ENCODE results near the gene JAM3.
A peak's percentile ranks its signal among the peaks of the same experiment; 100 is the strongest.

JAM3 gene

GRCh38 chr11:134154441-134154840, 85.6 kb downstream of the JAM3 start:
- CTCF ChIA-PET, result no interaction called here

GRCh38 chr11:134155456-134155855, 86.6 kb downstream of the JAM3 start:
- CTCF ChIA-PET, result interaction anchor here (0.6 to 0.7 kb wide), 2 partner anchors 24 to 105 kb away, joined by 3 to 5 read pairs; no protein-coding TSS in a partner anchor
- no peak for DNase-seq (ENCODE audit: low spot score)
- H3K27ac ChIP-seq, result no peak overlapping the region
- POLR2A ChIA-PET (ENCODE audit: low non-redundant PET), result no interaction called here
- TF ChIP-seq CTCF (conservative IDR thresholded peaks at IDR 0.05; ENCODE audit: low read depth), result no peak

More at GRCh38 chr11:134154441-134154840, 85.6 kb downstream of the JAM3 start:
- H3K27ac ChIP-seq, result peak overlapping the region; percentile 26; the same call in 1 of the 2 replicates
- POLR2A ChIA-PET (ENCODE audit: low non-redundant PET), result interaction anchor here (0.6 kb wide), 1 partner anchor 10 kb away, joined by 4 read pairs; no protein-coding TSS in a partner anchor
- no peak for DNase-seq (ENCODE audit: low spot score)
- TF ChIP-seq CTCF (conservative IDR thresholded peaks at IDR 0.05; ENCODE audit: low read depth), result no peak

GRCh38 chr11:134155946-134156865, 87.3 kb downstream of the JAM3 start:
- POLR2A ChIA-PET (ENCODE audit: low non-redundant PET), result no interaction called here
- DNase-seq (ENCODE audit: low spot score), result no peak
- no peak for TF ChIP-seq CTCF (conservative IDR thresholded peaks at IDR 0.05; ENCODE audit: low read depth)
- CTCF ChIA-PET, result interaction anchor here (0.6 to 0.7 kb wide), 2 partner anchors 23 to 106 kb away, joined by 3 to 5 read pairs; no protein-coding TSS in a partner anchor
- no peak overlapping the region for H3K27ac ChIP-seq

- H3K27ac ChIP-seq, result no peak overlapping the region
- no peak for DNase-seq (ENCODE audit: low spot score)
- ChIA-PET POLR2A (ENCODE audit: low non-redundant PET) (no interaction called here), CTCF (interaction anchor here (0.6 kb wide), 1 partner anchor 1021 kb away, joined by 7 read pairs; no protein-coding TSS in a partner anchor)
- no peak for TF ChIP-seq CTCF (conservative IDR thresholded peaks at IDR 0.05; ENCODE audit: low read depth)
Observed at GRCh38 chr11:134157451-134157850, 88.6 kb downstream of the JAM3 start.

GRCh38 chr11:134158023-134158422, 89.2 kb downstream of the JAM3 start:
- no peak for TF ChIP-seq CTCF (conservative IDR thresholded peaks at IDR 0.05; ENCODE audit: low read depth)
- H3K27ac ChIP-seq, result no peak overlapping the region
- no peak for DNase-seq (ENCODE audit: low spot score)
- CTCF ChIA-PET, result no interaction called here
- POLR2A ChIA-PET (ENCODE audit: low non-redundant PET), result no interaction called here

GRCh38 chr11:134159652-134160051, 90.8 kb downstream of the JAM3 start:
- ChIA-PET CTCF (interaction anchor here (0.6 kb wide), 1 partner anchor 1025 kb away, joined by 4 read pairs; no protein-coding TSS in a partner anchor), POLR2A (ENCODE audit: low non-redundant PET) (no interaction called here)
- no peak overlapping the region for H3K27ac ChIP-seq
- no peak for TF ChIP-seq CTCF (conservative IDR thresholded peaks at IDR 0.05; ENCODE audit: low read depth)
- DNase-seq (ENCODE audit: low spot score), result no peak

All from RWPE1 (cell line).